B cell (primary cell): ENCODE data around the gene WDR41. TPM values are rescaled to one million over a fixed set of nuclear protein-coding genes. Genes with fewer than 3 reads are reported as not detected.

Experiments
- ATAC-seq: fragments of 200-7000 bp; cut with Tn5 transposase; one replicate; pipeline ENCODE4 v1.10.0; 2021; ENCODE audit warnings: low read depth, mild to moderate bottlenecking, moderate number of reproducible peaks, moderate library complexity
- CTCF ChIA-PET: fragments of 350-600 bp; sonication (Branson Sonifier 250); formaldehyde crosslinking; loops from one replicate; lab custom pipeline; 2021; ENCODE audit warnings: antibody characterized with exemption, inconsistent platforms; lab: Charles Lee
- POLR2A ChIA-PET: fragments of 350-600 bp; sonication (Branson Sonifier 250); formaldehyde crosslinking; loops from one replicate; lab custom pipeline; 2021; ENCODE audit warnings: antibody characterized with exemption; lab: Charles Lee
- DNase-seq: peaks from one replicate; pipeline ENCODE4 v3.0.0; 2013
- H2AFZ ChIP-seq: 2 replicates; pipeline ENCODE4 v1.6.1; 2012; ENCODE audit warnings: mild to moderate bottlenecking, low read depth, low read length; ENCODE audit not compliant: insufficient read depth, poor library complexity, severe bottlenecking
- H3K27ac ChIP-seq, 2 donors: 1 replicate in 1 of 2; 2 replicates in 1 of 2; pipeline ENCODE4 v1.5.1; 2012 to 2013; ENCODE audit warnings: low read length in 2 of 2, mild to moderate bottlenecking in 2 of 2, moderate library complexity in 1 of 2
- H3K27me3 ChIP-seq, 4 experiments: fragments of 200-600 bp in 1 of 4; sonication (generic) in 1 of 4; replicated peaks in 1 of 4; 1 replicate in 2 of 4; 2 replicates in 2 of 4; pipeline versions ENCODE4 v1.6.1 to v1.7.0; 2013 to 2016; ENCODE audit warnings: low read length in 3 of 4, mild to moderate bottlenecking in 2 of 4, mixed read lengths in 1 of 4, moderate library complexity in 1 of 4; ENCODE audit not compliant: insufficient read depth in 4 of 4, control insufficient read depth in 3 of 4; ENCODE audit errors: control extremely low read depth in 1 of 4
- H3K36me3 ChIP-seq, 2 experiments: replicated peaks in 1 of 2; 1 replicate in 1 of 2; 2 replicates in 1 of 2; pipeline versions ENCODE4 v1.6.1 to v1.7.1; 2013; ENCODE audit warnings: low read length in 1 of 2; ENCODE audit not compliant: insufficient read depth in 2 of 2, control insufficient read depth in 1 of 2; ENCODE audit errors: control extremely low read depth in 1 of 2, extremely low read depth in 1 of 2
- H3K4me1 ChIP-seq, 2 donors: fragments of 200-600 bp in 1 of 2; sonication (generic) in 1 of 2; 1 replicate in 1 of 2; 2 replicates in 1 of 2; pipeline versions ENCODE4 v1.5.1 to v1.6.1; 2013 to 2017; ENCODE audit warnings: low read length in 2 of 2; ENCODE audit not compliant: control insufficient read depth in 2 of 2, insufficient read depth in 2 of 2
- H3K4me2 ChIP-seq: replicated peaks from 2 replicates; pipeline ENCODE3; 2012; ENCODE audit warnings: mild to moderate bottlenecking, low read depth, low read length; ENCODE audit not compliant: poor library complexity, severe bottlenecking
- H3K4me3 ChIP-seq, 5 experiments: fragments of 200-600 bp in 1 of 5; sonication (generic) in 1 of 5; 1 replicate in 3 of 5; 2 replicates in 2 of 5; pipeline versions ENCODE4 v1.5.1 to v1.7.0; 2011 to 2016; ENCODE audit warnings: low read length in 4 of 5, mild to moderate bottlenecking in 4 of 5, low read depth in 2 of 5, control low read depth in 1 of 5, moderate library complexity in 1 of 5; ENCODE audit not compliant: insufficient read depth in 1 of 5; ENCODE audit errors: control extremely low read depth in 1 of 5, extremely low read depth in 1 of 5
- H3K79me2 ChIP-seq: fragments of 200-600 bp; sonication (generic); one replicate; pipeline ENCODE4 v1.6.0; 2016; ENCODE audit warnings: low read length; ENCODE audit not compliant: control insufficient read depth, insufficient read depth
- H3K9ac ChIP-seq: fragments of 200-600 bp; sonication (generic); 2 replicates; pipeline ENCODE4 v1.6.1; 2017; ENCODE audit warnings: mild to moderate bottlenecking, low read length, moderate library complexity
- H3K9me3 ChIP-seq, 3 donors: one replicate each; pipeline versions ENCODE4 v1.6.1 to v1.7.1; 2013; ENCODE audit warnings: low read length in 2 of 3; ENCODE audit not compliant: control insufficient read depth in 2 of 3, insufficient read depth in 1 of 3; ENCODE audit errors: control extremely low read depth in 1 of 3
- H4K20me1 ChIP-seq: 2 replicates; pipeline ENCODE4 v1.6.0; 2012; ENCODE audit warnings: mild to moderate bottlenecking, low read length; ENCODE audit not compliant: insufficient read depth, control insufficient read depth, poor library complexity, severe bottlenecking
- H3K27ac Mint-ChIP-seq: one replicate; pipeline ENCODE4 v1.8.0; 2021; ENCODE audit warnings: mixed read lengths
- H3K27me3 Mint-ChIP-seq: one replicate; pipeline ENCODE4 v1.8.0; 2021; ENCODE audit warnings: mixed read lengths
- H3K4me1 Mint-ChIP-seq: one replicate; pipeline ENCODE4 v1.8.0; 2021; ENCODE audit warnings: mixed read lengths
- H3K4me3 Mint-ChIP-seq: one replicate; pipeline ENCODE4 v1.8.0; 2021; ENCODE audit warnings: mixed read lengths
- H3K9me3 Mint-ChIP-seq: one replicate; pipeline ENCODE4 v1.8.0; 2022; ENCODE audit warnings: mixed read lengths; ENCODE audit not compliant: insufficient read depth
- CTCF ChIP-seq: fragments of 200-600 bp; IDR thresholded peaks from one replicate; pipeline ENCODE4 v1.8.0; 2022; ENCODE audit warnings: antibody characterized with exemption, mild to moderate bottlenecking
- EZH2 ChIP-seq: IDR thresholded peaks from 2 replicates; pipeline ENCODE4 v1.6.1; 2012; ENCODE audit warnings: borderline replicate concordance, low read depth, mild to moderate bottlenecking, moderate library complexity, low read length; ENCODE audit not compliant: insufficient read depth, poor library complexity, severe bottlenecking
- WGBS: methylation state at CpG from one replicate; pipeline ENCODE4 v1.1.5; 2013; ENCODE audit warnings: missing lambda C conversion rate; ENCODE audit not compliant: insufficient coverage; 5-methylcytosine and 5-hydroxymethylcytosine counted together
- intact Hi-C: fragments of 100-400 bp; cut with micrococcal nuclease; formaldehyde crosslinking; loops from one replicate; pipeline ENCODE4 v1.10.0; 2022
- polyA plus RNA-seq: library from polyadenylated mRNA; depleted of rRNA; stranded (reverse); fragments of >200 nt; gene quantifications from 2 replicates; pipeline ENCODE4 v1.2.3, GENCODE V29; 2012
- total RNA-seq, 2 donors: library from RNA; stranded (reverse); fragments of 120-200 nt in 1 of 2; gene quantifications; 1 replicate in 1 of 2; 2 replicates in 1 of 2; pipeline versions ENCODE4 v1.2.3 to v1.2.4, GENCODE V29; 2013 to 2022

WDR41 gene
- total and polyA plus RNA-seq, 2 donors (not counting 1 experiment from before 2014, with no cell fraction given), result 9.0 to 30.6 TPM

- H3K9me3 Mint-ChIP-seq, result no peaks in the 10 kb centered on the region
- no peaks in the 10 kb centered on the region for H4K20me1 ChIP-seq
- intact Hi-C loops, result no loop called here
- H2AFZ ChIP-seq, result no peak overlapping the region
- H3K4me1 Mint-ChIP-seq, result peaks cover 15% of the 10 kb centered on the region
- no peaks in the 10 kb centered on the region for H3K9me3 ChIP-seq
- H3K4me3 Mint-ChIP-seq, result no peak overlapping the region
- POLR2A ChIA-PET, result no interaction called here
- DNase-seq (no peak), ATAC-seq (no peak)
- 100% methylated on average over 3 of the region's 5 CpGs for WGBS
- H3K27me3 Mint-ChIP-seq, result no peaks in the 10 kb centered on the region
- peaks cover 0 to 2% of the 10 kb centered on the region in 2 experiments for H3K36me3 ChIP-seq
- no peaks in the 10 kb centered on the region for H3K79me2 ChIP-seq
- H3K4me2 ChIP-seq, result no peak overlapping the region
- H3K9ac ChIP-seq, result no peak overlapping the region
- H3K27ac Mint-ChIP-seq, result no peak overlapping the region
- H3K27ac ChIP-seq, result no peak overlapping the region
- H3K4me3 ChIP-seq, result no peak overlapping the region
- H3K27me3 ChIP-seq, result no peaks in the 10 kb centered on the region
- CTCF ChIA-PET, result interaction anchor here (1.3 kb wide), 1 partner anchor 31 kb away, joined by 4 read pairs; the partner anchor contains the start of gene WDR41
- no peaks in the 10 kb centered on the region for H3K4me1 ChIP-seq
- no peak for TF ChIP-seq CTCF
- TF ChIP-seq EZH2, result no peak
Observed at GRCh38 chr5:77461287-77461686, 30.8 kb downstream of the WDR41 start.

GRCh38 chr5:77454123-77454522 lies 38.0 kb downstream of the WDR41 start:
- ChIA-PET CTCF (no interaction called here), POLR2A (no interaction called here)
- Mint-ChIP-seq H3K27ac (no peak overlapping the region), H3K4me1 (no peaks in the 10 kb centered on the region), H3K9me3 (no peaks in the 10 kb centered on the region), H3K4me3 (no peak overlapping the region), H3K27me3 (no peaks in the 10 kb centered on the region)
- H3K27ac ChIP-seq, result no peak overlapping the region
- H3K4me3 ChIP-seq, result no peak overlapping the region
- no peaks in the 10 kb centered on the region for H3K27me3 ChIP-seq
- DNase-seq, result no peak
- H4K20me1 ChIP-seq, result no peaks in the 10 kb centered on the region
- H3K9me3 ChIP-seq, result no peaks in the 10 kb centered on the region
- intact Hi-C loops, result no loop called here
- H3K9ac ChIP-seq, result no peak overlapping the region
- TF ChIP-seq CTCF (no peak), EZH2 (no peak)
- WGBS, result 100% methylated on average over 2 of the region's 3 CpGs
- no peak for ATAC-seq
- no peaks in the 10 kb centered on the region for H3K4me1 ChIP-seq
- peaks cover 9 to 14% of the 10 kb centered on the region in 2 experiments for H3K36me3 ChIP-seq
- no peak overlapping the region for H2AFZ ChIP-seq
- no peaks in the 10 kb centered on the region for H3K79me2 ChIP-seq
- no peak overlapping the region for H3K4me2 ChIP-seq
